Coronary artery (tissue), 2 donors: Measurements from ENCODE around the gene GTPBP1.
A peak's percentile ranks its signal among the peaks of the same experiment; 100 is the strongest.

Experiments used
- DNase-seq: peaks from one replicate; pipeline ENCODE4 v3.0.0-alpha.2; 2017; ENCODE audit warnings: low spot score
- H3K27ac ChIP-seq, 2 donors: fragments of 200-600 bp; sonication (generic); one replicate each; pipeline ENCODE4 v1.5.1; 2016 to 2019
- H3K4me3 ChIP-seq: fragments of 200-600 bp; sonication (generic); 2 replicates; pipeline ENCODE4 v1.5.1; 2016; ENCODE audit warnings: mild to moderate bottlenecking, moderate library complexity
- TF ChIP-seq, protein P1 (sequence below): fragments of 200-600 bp; sonication (generic); IDR thresholded peaks from one replicate; pipeline ENCODE4 v1.5.1; 2019; ENCODE audit warnings: antibody characterized with exemption

GTPBP1 gene

DNA sequence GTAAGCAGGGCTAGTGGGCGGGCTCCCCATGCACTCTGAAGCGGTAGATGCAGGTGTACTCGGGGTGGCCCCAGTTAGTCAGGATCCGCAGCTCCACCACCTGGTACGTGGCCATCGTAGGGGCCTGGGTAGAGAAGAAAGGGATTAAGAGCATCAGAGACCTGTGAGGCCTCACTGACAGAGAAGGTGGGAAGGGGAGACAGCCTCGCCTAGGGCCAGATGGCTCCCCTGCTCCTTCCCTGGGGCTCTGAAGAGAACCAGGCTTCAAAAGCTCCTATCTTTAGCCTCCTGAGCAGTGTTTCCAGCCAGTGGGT is 30.5 kb downstream of the GTPBP1 start:
- TF ChIP-seq, protein P1, sequence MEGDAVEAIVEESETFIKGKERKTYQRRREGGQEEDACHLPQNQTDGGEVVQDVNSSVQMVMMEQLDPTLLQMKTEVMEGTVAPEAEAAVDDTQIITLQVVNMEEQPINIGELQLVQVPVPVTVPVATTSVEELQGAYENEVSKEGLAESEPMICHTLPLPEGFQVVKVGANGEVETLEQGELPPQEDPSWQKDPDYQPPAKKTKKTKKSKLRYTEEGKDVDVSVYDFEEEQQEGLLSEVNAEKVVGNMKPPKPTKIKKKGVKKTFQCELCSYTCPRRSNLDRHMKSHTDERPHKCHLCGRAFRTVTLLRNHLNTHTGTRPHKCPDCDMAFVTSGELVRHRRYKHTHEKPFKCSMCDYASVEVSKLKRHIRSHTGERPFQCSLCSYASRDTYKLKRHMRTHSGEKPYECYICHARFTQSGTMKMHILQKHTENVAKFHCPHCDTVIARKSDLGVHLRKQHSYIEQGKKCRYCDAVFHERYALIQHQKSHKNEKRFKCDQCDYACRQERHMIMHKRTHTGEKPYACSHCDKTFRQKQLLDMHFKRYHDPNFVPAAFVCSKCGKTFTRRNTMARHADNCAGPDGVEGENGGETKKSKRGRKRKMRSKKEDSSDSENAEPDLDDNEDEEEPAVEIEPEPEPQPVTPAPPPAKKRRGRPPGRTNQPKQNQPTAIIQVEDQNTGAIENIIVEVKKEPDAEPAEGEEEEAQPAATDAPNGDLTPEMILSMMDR, result no peak
- no peak for DNase-seq
- H3K4me3 ChIP-seq, result no peak overlapping the region
- H3K27ac ChIP-seq, result no peak overlapping the region

DNA sequence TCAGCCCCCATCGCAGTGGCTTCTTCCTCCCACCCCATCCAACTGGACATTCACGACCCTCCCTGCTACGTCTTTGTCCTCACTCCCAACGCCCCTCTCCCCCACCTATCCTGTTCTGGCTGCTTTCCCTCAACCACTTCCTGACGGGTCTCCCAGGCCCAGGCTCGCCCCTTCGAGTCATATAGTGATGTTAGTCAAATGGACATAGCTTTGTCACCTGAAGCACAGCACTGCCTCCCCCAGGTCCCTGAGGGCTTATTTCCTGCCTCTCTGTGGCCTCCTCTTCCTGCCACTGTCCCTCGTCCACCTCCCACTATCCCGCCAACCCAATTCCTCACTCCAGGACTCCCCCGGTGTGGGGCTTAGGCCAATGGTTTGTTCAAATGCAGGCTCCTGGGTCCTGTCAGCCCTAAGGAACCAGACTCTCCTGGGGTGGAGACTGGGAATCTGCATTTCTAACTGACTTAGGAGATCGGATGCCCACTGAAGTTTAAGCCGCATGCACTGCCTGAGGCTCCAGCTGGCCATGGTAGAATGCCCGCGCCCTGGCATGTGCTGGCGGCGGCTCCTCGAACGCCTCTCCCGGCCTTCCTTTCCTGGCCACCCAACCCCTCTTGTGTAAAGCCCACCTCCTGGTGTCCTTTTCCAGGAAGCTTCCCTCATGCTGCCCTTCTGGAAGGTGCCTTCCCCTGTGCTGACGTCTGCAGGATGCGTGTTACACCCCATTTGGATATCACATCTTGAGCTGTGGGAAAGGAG is 31.7 kb downstream of the GTPBP1 start:
- TF ChIP-seq, protein P1, result no peak
- no peak for DNase-seq
- Histone ChIP-seq H3K4me3 (no peak overlapping the region), H3K27ac (no peak overlapping the region)

DNA sequence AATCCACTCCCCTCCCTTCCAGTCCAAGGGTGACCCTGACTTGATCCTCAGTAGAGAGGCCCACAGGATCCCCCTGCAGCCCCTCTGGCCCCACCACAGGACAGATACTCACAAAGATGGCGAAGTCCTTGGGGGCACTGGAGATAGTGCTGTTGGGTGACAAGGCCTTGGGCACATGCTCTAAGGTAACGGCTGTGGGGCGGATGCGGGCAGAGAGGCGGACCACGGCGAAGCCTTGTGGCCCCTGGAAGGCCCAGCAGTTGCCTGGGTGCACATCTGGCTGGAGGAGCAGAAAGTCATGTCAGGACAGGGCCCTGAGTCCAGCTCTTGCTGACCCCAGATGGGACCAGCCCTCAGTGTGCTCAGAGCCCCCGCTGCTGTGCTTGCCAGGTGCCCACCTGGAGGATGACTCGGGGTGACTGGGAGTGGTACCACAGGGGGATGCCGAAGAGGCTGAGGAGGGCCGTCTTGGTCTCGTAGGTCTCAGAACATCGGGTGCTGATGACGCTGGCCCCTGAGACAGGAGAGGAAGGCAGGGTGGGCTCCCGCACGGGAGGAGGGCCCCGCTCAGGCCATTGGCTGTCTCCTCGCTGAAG is 32.8 kb downstream of the GTPBP1 start:
- Histone ChIP-seq H3K27ac (peak overlapping the region in 1 of 2 donors; percentile 15), H3K4me3 (no peak overlapping the region)
- TF ChIP-seq, protein P1, result no peak
- no peak for DNase-seq

DNA sequence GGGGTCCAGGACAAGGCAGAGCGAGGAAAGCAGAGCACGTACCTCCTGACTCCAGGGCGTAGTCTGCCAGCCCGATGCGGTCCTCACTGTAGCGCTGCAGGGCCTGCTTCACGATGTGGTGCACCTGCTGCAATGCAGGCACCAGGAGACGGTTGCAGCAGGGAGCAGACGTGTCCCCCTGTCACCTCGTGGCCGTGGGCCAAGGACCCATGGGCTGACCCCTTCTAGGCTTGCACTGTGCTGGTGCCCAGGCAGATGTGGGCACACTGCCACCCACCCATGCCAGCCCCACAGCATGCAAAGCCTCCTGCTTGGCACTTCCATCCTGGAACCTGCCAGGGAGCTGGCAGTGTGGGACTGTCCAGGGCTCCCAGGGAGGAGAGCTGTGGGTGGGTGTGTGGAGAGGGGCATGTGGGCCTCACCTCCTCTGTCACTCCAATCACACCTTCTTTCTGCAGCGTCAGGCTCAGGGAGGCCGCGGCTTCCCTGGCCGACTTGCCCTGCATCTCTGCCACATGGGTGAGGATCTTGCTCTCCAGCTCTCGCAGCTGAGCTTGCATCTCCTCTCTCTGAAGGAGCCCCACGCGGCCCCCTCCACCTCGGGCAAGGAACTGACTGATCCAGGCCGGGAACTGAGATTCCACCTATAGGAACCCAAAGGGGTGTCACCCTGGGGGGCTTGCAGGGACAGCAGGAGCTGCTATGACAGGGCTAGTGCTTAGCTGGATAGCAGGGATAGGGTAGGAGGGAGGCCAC is 33.7 kb downstream of the GTPBP1 start:
- DNase-seq, result no peak
- TF ChIP-seq, protein P1, result no peak
- H3K27ac ChIP-seq, result peak overlapping the region in 1 of 2 donors; percentile 15
- no peak overlapping the region for H3K4me3 ChIP-seq

DNA sequence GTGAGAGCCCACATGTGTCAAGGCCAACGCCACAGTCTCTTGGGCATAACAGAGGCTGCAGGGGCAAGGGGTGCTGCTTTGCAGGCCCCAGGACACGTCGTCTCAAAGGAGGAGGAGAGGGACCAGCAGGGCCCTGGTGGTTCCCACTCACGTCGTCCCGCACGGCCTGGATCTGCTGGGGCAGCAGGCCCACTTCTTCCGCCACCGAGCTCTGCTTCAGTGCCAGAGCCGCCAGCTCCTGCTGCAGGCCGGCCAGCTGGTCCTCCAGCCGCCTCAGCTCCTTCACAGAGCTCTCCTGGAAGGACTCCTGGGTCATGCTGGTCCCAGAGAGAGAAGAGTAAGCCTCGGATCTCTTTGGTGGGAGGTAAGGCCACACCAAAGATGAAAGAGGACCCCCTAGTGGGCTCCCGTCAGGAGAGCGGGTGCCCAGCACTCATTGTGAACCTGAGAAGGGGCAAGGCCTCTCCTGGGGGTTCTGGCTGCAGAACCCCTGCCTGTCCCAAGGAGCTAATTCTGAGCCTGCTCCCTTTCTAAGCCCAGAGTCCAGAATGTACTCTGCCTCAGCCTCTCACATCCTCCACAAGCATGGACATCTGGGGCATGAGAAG is 34.5 kb downstream of the GTPBP1 start:
- no peak for DNase-seq
- H3K27ac ChIP-seq, result no peak overlapping the region

DNA sequence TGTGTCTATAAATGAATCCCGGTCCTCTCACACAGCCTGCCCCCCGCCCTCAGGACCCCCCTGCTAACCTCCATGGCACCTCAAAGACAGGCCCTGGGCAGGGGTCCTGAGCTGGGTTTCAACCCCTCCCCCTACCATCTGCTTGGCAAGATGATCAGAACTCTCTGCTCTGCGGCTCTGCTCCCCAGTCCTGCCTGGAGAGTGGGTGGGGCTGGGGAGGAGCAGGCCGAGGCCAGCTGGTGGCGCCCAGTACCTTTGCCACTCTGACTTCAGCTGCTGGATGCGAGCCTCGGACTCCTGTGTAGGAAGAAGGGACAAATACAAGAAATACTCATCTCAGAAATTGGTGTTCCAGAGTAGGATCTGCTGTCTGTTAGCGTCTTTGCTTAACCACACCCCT is 35.0 kb downstream of the GTPBP1 start:
- DNase-seq, result no peak
- TF ChIP-seq, protein P1, result no peak
- Histone ChIP-seq H3K4me3 (no peak overlapping the region), H3K27ac (no peak overlapping the region)

More for the DNA sequence above, 34.5 kb downstream of the GTPBP1 start:
- TF ChIP-seq, protein P1, result no peak
- H3K4me3 ChIP-seq, result no peak overlapping the region
